ENCODE measurements around the gene SLC38A8. TPM values are rescaled to one million over a fixed set of nuclear protein-coding genes. Genes with fewer than 3 reads are reported as not detected.

Gene SLC38A8
- total and polyA plus RNA-seq, 2 donors (not counting 1 experiment from before 2014, with no cell fraction given), result not detected

GRCh38 chr16:84059946-84060901 lies 17.6 kb upstream of the SLC38A8 start:
- no peak overlapping the region for H3K9ac ChIP-seq (ENCODE audit: low read length)
- POLR2A ChIA-PET, result no interaction called here
- H3K36me3 ChIP-seq (replicated peaks in 1 of 2; ENCODE audit: control extremely low read depth in 1 of 2, control insufficient read depth in 1 of 2, extremely low read depth in 1 of 2, insufficient read depth in 2 of 2, low read length in 1 of 2), result peaks cover 12 to 81% of the 10 kb centered on the region in 2 experiments
- H3K79me2 ChIP-seq (ENCODE audit: control insufficient read depth, insufficient read depth, low read length), result no peaks in the 10 kb centered on the region
- no peak for TF ChIP-seq EZH2 (IDR thresholded peaks at IDR 0.05; ENCODE audit: borderline replicate concordance, insufficient read depth, low read depth, low read length, poor library complexity, severe bottlenecking)
- TF ChIP-seq, protein P1, sequence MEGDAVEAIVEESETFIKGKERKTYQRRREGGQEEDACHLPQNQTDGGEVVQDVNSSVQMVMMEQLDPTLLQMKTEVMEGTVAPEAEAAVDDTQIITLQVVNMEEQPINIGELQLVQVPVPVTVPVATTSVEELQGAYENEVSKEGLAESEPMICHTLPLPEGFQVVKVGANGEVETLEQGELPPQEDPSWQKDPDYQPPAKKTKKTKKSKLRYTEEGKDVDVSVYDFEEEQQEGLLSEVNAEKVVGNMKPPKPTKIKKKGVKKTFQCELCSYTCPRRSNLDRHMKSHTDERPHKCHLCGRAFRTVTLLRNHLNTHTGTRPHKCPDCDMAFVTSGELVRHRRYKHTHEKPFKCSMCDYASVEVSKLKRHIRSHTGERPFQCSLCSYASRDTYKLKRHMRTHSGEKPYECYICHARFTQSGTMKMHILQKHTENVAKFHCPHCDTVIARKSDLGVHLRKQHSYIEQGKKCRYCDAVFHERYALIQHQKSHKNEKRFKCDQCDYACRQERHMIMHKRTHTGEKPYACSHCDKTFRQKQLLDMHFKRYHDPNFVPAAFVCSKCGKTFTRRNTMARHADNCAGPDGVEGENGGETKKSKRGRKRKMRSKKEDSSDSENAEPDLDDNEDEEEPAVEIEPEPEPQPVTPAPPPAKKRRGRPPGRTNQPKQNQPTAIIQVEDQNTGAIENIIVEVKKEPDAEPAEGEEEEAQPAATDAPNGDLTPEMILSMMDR (IDR thresholded peaks at IDR 0.05), result no peak
- DNase-seq (no peak), ATAC-seq (ENCODE audit: low read depth) (no peak)
- intact Hi-C loops (cut with micrococcal nuclease), result no loop called here
- Mint-ChIP-seq H3K4me3 (no peak overlapping the region), H3K4me1 (no peaks in the 10 kb centered on the region), H3K27me3 (no peaks in the 10 kb centered on the region), H3K9me3 (ENCODE audit: insufficient read depth) (no peaks in the 10 kb centered on the region), H3K27ac (no peak overlapping the region)
- no peaks in the 10 kb centered on the region for H3K4me1 ChIP-seq (ENCODE audit: control insufficient read depth in 2 of 2, insufficient read depth in 2 of 2, low read length in 2 of 2)
- no peaks in the 10 kb centered on the region for H4K20me1 ChIP-seq (ENCODE audit: control insufficient read depth, insufficient read depth, low read length, poor library complexity, severe bottlenecking)
- CTCF ChIA-PET, result interaction anchor here (0.5 to 1.8 kb wide), 4 partner anchors 14 to 103 kb away, joined by 3 to 12 read pairs (median 4); no protein-coding TSS in a partner anchor
- no peak overlapping the region for H3K4me2 ChIP-seq (replicated peaks; ENCODE audit: low read depth, low read length, poor library complexity, severe bottlenecking)
- H3K27ac ChIP-seq (ENCODE audit: low read length in 2 of 2), result no peak overlapping the region
- no peaks in the 10 kb centered on the region for H3K27me3 ChIP-seq (replicated peaks in 1 of 4; ENCODE audit: control extremely low read depth in 1 of 4, control insufficient read depth in 3 of 4, insufficient read depth in 4 of 4, low read length in 3 of 4)
- WGBS (ENCODE audit: insufficient coverage), result 98% methylated on average over 24 of the region's 28 CpGs
- H3K4me3 ChIP-seq (ENCODE audit: control extremely low read depth in 1 of 5, extremely low read depth in 1 of 5, insufficient read depth in 1 of 5, low read depth in 2 of 5, low read length in 4 of 5), result no peak overlapping the region
- H2AFZ ChIP-seq (ENCODE audit: insufficient read depth, low read depth, low read length, poor library complexity, severe bottlenecking), result no peak overlapping the region
- H3K9me3 ChIP-seq (ENCODE audit: control extremely low read depth in 1 of 3, control insufficient read depth in 2 of 3, insufficient read depth in 1 of 3, low read length in 2 of 3), result no peaks in the 10 kb centered on the region

DNA sequence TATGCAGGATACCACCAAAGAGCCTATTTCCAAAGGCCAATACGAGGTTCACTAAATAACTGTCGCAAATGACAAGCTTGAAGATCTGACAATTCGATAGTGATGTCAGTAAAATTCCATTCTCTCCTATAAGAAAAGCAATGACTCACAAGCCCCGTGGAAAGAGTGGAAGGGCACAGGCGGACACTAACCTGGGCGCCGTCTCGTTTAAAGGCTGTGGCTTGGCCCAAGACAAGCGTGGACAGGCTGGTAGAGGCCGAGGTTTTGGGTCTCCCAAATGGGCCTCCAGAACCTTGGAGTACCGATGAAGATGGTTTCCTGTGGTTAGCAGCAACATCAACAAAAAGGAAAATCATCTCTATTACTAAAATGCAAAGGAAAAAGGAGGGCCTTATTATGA lies 16.5 kb upstream of the SLC38A8 start:
- no peak for DNase-seq
- POLR2A ChIA-PET, result no interaction called here
- no peak overlapping the region for H3K4me3 Mint-ChIP-seq

More for the DNA sequence above, 16.5 kb upstream of the SLC38A8 start:
- ATAC-seq (ENCODE audit: low read depth), result no peak
- Histone ChIP-seq H3K36me3 (replicated peaks in 1 of 2; ENCODE audit: control extremely low read depth in 1 of 2, control insufficient read depth in 1 of 2, extremely low read depth in 1 of 2, insufficient read depth in 2 of 2, low read length in 1 of 2) (peaks cover 12 to 91% of the 10 kb centered on the region in 2 experiments), H2AFZ (ENCODE audit: insufficient read depth, low read depth, low read length, poor library complexity, severe bottlenecking) (no peak overlapping the region), H3K4me3 (ENCODE audit: control extremely low read depth in 1 of 5, extremely low read depth in 1 of 5, insufficient read depth in 1 of 5, low read depth in 2 of 5, low read length in 4 of 5) (no peak overlapping the region), H3K27me3 (replicated peaks in 1 of 4; ENCODE audit: control extremely low read depth in 1 of 4, control insufficient read depth in 3 of 4, insufficient read depth in 4 of 4, low read length in 3 of 4) (no peaks in the 10 kb centered on the region), H3K27ac (ENCODE audit: low read length in 2 of 2) (no peak overlapping the region), H3K4me2 (replicated peaks; ENCODE audit: low read depth, low read length, poor library complexity, severe bottlenecking) (no peak overlapping the region), H4K20me1 (ENCODE audit: control insufficient read depth, insufficient read depth, low read length, poor library complexity, severe bottlenecking) (no peaks in the 10 kb centered on the region), H3K79me2 (ENCODE audit: control insufficient read depth, insufficient read depth, low read length) (no peaks in the 10 kb centered on the region), H3K9ac (ENCODE audit: low read length) (no peak overlapping the region), H3K9me3 (ENCODE audit: control extremely low read depth in 1 of 3, control insufficient read depth in 2 of 3, insufficient read depth in 1 of 3, low read length in 2 of 3) (no peaks in the 10 kb centered on the region), H3K4me1 (ENCODE audit: control insufficient read depth in 2 of 2, insufficient read depth in 2 of 2, low read length in 2 of 2) (no peaks in the 10 kb centered on the region)
- Mint-ChIP-seq H3K9me3 (ENCODE audit: insufficient read depth) (no peaks in the 10 kb centered on the region), H3K27me3 (no peaks in the 10 kb centered on the region), H3K4me1 (no peaks in the 10 kb centered on the region), H3K27ac (no peak overlapping the region)
- CTCF ChIA-PET, result interaction anchor here (1.5 kb wide), 1 partner anchor 25 kb away, joined by 3 read pairs; no protein-coding TSS in a partner anchor
- intact Hi-C loops (cut with micrococcal nuclease), result no loop called here
- TF ChIP-seq, protein P1 (IDR thresholded peaks at IDR 0.05), result no peak
- TF ChIP-seq EZH2 (IDR thresholded peaks at IDR 0.05; ENCODE audit: borderline replicate concordance, insufficient read depth, low read depth, low read length, poor library complexity, severe bottlenecking), result no peak
- 98% methylated on average over 9 of the region's 11 CpGs for WGBS (ENCODE audit: insufficient coverage)
